GM23338 (cell line): Measurements from ENCODE around the gene LRP1B. TPM values are rescaled to one million over a fixed set of nuclear protein-coding genes. Genes with fewer than 3 reads are reported as not detected.

Source experiments
- ATAC-seq: fragments of 200-7000 bp; cut with Tn5 transposase; 3 replicates; pipeline ENCODE4 v1.9.1; 2020
- DNase-seq: peaks from one replicate; pipeline ENCODE4 v3.0.0-alpha.2; 2015; ENCODE audit warnings: low spot score
- H2AFZ ChIP-seq: fragments of 200-600 bp; sonication (generic); 2 replicates; pipeline ENCODE4 v1.8.0; 2016; ENCODE audit warnings: antibody characterized with exemption, mild to moderate bottlenecking, moderate library complexity
- H3F3A ChIP-seq: fragments of 200-600 bp; sonication (generic); replicated peaks from 2 replicates; pipeline ENCODE4 v1.8.0; 2017; ENCODE audit warnings: antibody characterized with exemption, mixed run types, low read depth
- H3K27ac ChIP-seq: fragments of 200-600 bp; sonication (generic); 2 replicates; pipeline ENCODE4 v1.6.1; 2016; ENCODE audit warnings: low read depth
- H3K27me3 ChIP-seq: fragments of 200-600 bp; sonication (generic); 2 replicates; pipeline ENCODE4 v1.8.0; 2016; ENCODE audit warnings: mild to moderate bottlenecking, mixed run types, moderate library complexity; ENCODE audit not compliant: insufficient read depth
- H3K36me3 ChIP-seq: fragments of 200-600 bp; sonication (generic); 2 replicates; pipeline ENCODE4 v1.8.0; 2016; ENCODE audit warnings: mild to moderate bottlenecking; ENCODE audit not compliant: insufficient read depth
- H3K4me1 ChIP-seq: fragments of 200-600 bp; sonication (generic); 2 replicates; pipeline ENCODE4 v1.8.0; 2016; ENCODE audit warnings: mild to moderate bottlenecking, moderate library complexity; ENCODE audit not compliant: insufficient read depth
- H3K4me2 ChIP-seq: fragments of 200-600 bp; sonication (generic); 2 replicates; pipeline ENCODE4 v1.7.1; 2017; ENCODE audit warnings: mixed run types
- H3K4me3 ChIP-seq: fragments of 200-600 bp; sonication (generic); 2 replicates; pipeline ENCODE4 v1.6.1; 2016; ENCODE audit warnings: mixed run types
- H3K79me2 ChIP-seq: fragments of 200-600 bp; sonication (generic); replicated peaks from 2 replicates; pipeline ENCODE4 v1.8.0; 2017; ENCODE audit warnings: mild to moderate bottlenecking; ENCODE audit not compliant: insufficient read depth
- H3K9me2 ChIP-seq: fragments of 200-600 bp; sonication (generic); 2 replicates; pipeline ENCODE4 v1.8.0; 2017; ENCODE audit not compliant: insufficient read depth
- H4K20me1 ChIP-seq: fragments of 200-600 bp; sonication (generic); replicated peaks from 2 replicates; pipeline ENCODE4 v1.8.0; 2017; ENCODE audit warnings: mild to moderate bottlenecking; ENCODE audit not compliant: insufficient read depth
- H3K27ac Mint-ChIP-seq: 2 replicates; pipeline ENCODE4 v1.8.0; 2020; ENCODE audit warnings: inconsistent platforms, mild to moderate bottlenecking, moderate library complexity, mixed read lengths
- H3K27me3 Mint-ChIP-seq: 3 replicates; pipeline ENCODE4 v1.8.0; 2022; ENCODE audit warnings: low read depth, mild to moderate bottlenecking, moderate library complexity, mixed read lengths, inconsistent platforms; ENCODE audit not compliant: insufficient read depth, poor library complexity
- H3K36me3 Mint-ChIP-seq: 3 replicates; pipeline ENCODE4 v1.8.0; 2021; ENCODE audit warnings: low read depth, mild to moderate bottlenecking, inconsistent platforms, moderate library complexity, mixed read lengths
- H3K4me1 Mint-ChIP-seq: 3 replicates; pipeline ENCODE4 v1.8.0; 2020; ENCODE audit warnings: mild to moderate bottlenecking, inconsistent platforms, mixed read lengths
- H3K4me3 Mint-ChIP-seq: 3 replicates; pipeline ENCODE4 v1.8.0; 2021; ENCODE audit warnings: moderate library complexity, mild to moderate bottlenecking, inconsistent platforms, mixed read lengths
- H3K9me3 Mint-ChIP-seq: 3 replicates; pipeline ENCODE4 v1.8.0; 2020; ENCODE audit warnings: moderate library complexity, mild to moderate bottlenecking, inconsistent platforms, mixed read lengths
- CREB1 ChIP-seq: fragments of 250-450 bp; sonication (Bioruptor Pico); IDR thresholded peaks from 2 replicates; pipeline ENCODE4 v1.5.0; 2020; ENCODE audit warnings: low read depth, mild to moderate bottlenecking, moderate library complexity
- EZH2 ChIP-seq: fragments of 200-600 bp; sonication (generic); IDR thresholded peaks from one replicate; pipeline ENCODE4 v1.8.0; 2017; ENCODE audit warnings: antibody characterized with exemption, mild to moderate bottlenecking, low read depth; ENCODE audit not compliant: unreplicated experiment
- EZH2phosphoT487 ChIP-seq: fragments of 200-600 bp; sonication (generic); IDR thresholded peaks from one replicate; pipeline ENCODE4 v1.8.1; 2018; ENCODE audit warnings: antibody characterized with exemption; ENCODE audit not compliant: unreplicated experiment
- JUNB ChIP-seq: IDR thresholded peaks from one replicate; pipeline ENCODE4 v1.6.1; 2016; ENCODE audit warnings: antibody characterized with exemption; ENCODE audit not compliant: unreplicated experiment
- NANOG ChIP-seq: IDR thresholded peaks from 2 replicates; pipeline ENCODE4 v1.6.1; 2016; ENCODE audit warnings: antibody characterized with exemption, borderline replicate concordance
- POLR2AphosphoS5 ChIP-seq: IDR thresholded peaks from 2 replicates; pipeline ENCODE4 v1.6.1; 2016; ENCODE audit warnings: antibody characterized with exemption, low read depth
- REST ChIP-seq: IDR thresholded peaks from one replicate; pipeline ENCODE4 v1.6.1; 2018; ENCODE audit warnings: antibody characterized with exemption; ENCODE audit not compliant: unreplicated experiment
- STAT1 ChIP-seq: IDR thresholded peaks from one replicate; pipeline ENCODE4 v1.6.1; 2016; ENCODE audit warnings: antibody characterized with exemption; ENCODE audit not compliant: unreplicated experiment
- ZNF114 ChIP-seq: fragments of 250-450 bp; sonication (Bioruptor Pico); IDR thresholded peaks from 2 replicates; pipeline ENCODE4 v1.5.0; 2020; ENCODE audit warnings: mild to moderate bottlenecking, moderate library complexity
- ZNF331 ChIP-seq: fragments of 250-450 bp; sonication (Bioruptor Pico); IDR thresholded peaks from 2 replicates; pipeline ENCODE4 v1.5.0; 2020; ENCODE audit warnings: low read depth, mild to moderate bottlenecking, moderate library complexity
- ZNF462 ChIP-seq: fragments of 250-450 bp; sonication (Bioruptor Pico); IDR thresholded peaks from 2 replicates; pipeline ENCODE4 v1.5.0; 2020; ENCODE audit warnings: mild to moderate bottlenecking, moderate library complexity
- polyA plus RNA-seq: library from polyadenylated mRNA; unstranded; fragments of >200 nt; fragmentation: Nextera tagmentation; extraction: Ambion mirVana; gene quantifications from 2 replicates; pipeline ENCODE4 v1.2.1, GENCODE V29; 2016
- total RNA-seq: library from RNA; depleted of rRNA; stranded (reverse); fragments of >200 nt; shearing (Covaris generic); gene quantifications from 2 replicates; pipeline ENCODE4 v1.2.3, GENCODE V29; 2014
- TF ChIP-seq, protein P1 (sequence below), 2 experiments: fragments of 200-600 bp in 1 of 2; sonication (generic) in 1 of 2; conservative IDR thresholded peaks; 2 replicates each; pipeline versions ENCODE4 v1.5.1 to v1.6.1; 2016 to 2017; ENCODE audit warnings: antibody characterized with exemption in 2 of 2, low read depth in 2 of 2, mild to moderate bottlenecking in 2 of 2, moderate library complexity in 1 of 2
- TF ChIP-seq, protein P2 (sequence below): IDR thresholded peaks from 2 replicates; pipeline ENCODE4 v1.6.1; 2016; ENCODE audit warnings: antibody characterized with exemption

LRP1B gene
- total and polyA plus RNA-seq, 2 experiments from 2014 or later: 0.15 to 0.97 TPM

GRCh38 chr2:141654311-141654710 lies 476.5 kb downstream of the LRP1B start:
- Histone ChIP-seq H4K20me1 (no peaks in the 10 kb centered on the region), H3K4me1 (no peaks in the 10 kb centered on the region), H2AFZ (no peak overlapping the region), H3K9me2 (peaks cover 7% of the 10 kb centered on the region; the same call in 1 of the 2 replicates), H3K79me2 (no peaks in the 10 kb centered on the region), H3K27me3 (no peaks in the 10 kb centered on the region), H3K4me3 (no peak overlapping the region), H3K36me3 (no peaks in the 10 kb centered on the region), H3F3A (no peaks in the 10 kb centered on the region), H3K4me2 (no peak overlapping the region), H3K27ac (no peak overlapping the region)
- no peak for TF ChIP-seq ZNF114
- no peak for TF ChIP-seq CREB1 (CRISPR knock-in tag)
- no peak for TF ChIP-seq JUNB
- no peak for TF ChIP-seq EZH2phosphoT487
- TF ChIP-seq, protein P1, sequence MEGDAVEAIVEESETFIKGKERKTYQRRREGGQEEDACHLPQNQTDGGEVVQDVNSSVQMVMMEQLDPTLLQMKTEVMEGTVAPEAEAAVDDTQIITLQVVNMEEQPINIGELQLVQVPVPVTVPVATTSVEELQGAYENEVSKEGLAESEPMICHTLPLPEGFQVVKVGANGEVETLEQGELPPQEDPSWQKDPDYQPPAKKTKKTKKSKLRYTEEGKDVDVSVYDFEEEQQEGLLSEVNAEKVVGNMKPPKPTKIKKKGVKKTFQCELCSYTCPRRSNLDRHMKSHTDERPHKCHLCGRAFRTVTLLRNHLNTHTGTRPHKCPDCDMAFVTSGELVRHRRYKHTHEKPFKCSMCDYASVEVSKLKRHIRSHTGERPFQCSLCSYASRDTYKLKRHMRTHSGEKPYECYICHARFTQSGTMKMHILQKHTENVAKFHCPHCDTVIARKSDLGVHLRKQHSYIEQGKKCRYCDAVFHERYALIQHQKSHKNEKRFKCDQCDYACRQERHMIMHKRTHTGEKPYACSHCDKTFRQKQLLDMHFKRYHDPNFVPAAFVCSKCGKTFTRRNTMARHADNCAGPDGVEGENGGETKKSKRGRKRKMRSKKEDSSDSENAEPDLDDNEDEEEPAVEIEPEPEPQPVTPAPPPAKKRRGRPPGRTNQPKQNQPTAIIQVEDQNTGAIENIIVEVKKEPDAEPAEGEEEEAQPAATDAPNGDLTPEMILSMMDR (conservative IDR thresholded peaks at IDR 0.05; ENCODE audit: low read depth in 2 of 2): no peak
- no peak for TF ChIP-seq EZH2
- TF ChIP-seq, protein P2, sequence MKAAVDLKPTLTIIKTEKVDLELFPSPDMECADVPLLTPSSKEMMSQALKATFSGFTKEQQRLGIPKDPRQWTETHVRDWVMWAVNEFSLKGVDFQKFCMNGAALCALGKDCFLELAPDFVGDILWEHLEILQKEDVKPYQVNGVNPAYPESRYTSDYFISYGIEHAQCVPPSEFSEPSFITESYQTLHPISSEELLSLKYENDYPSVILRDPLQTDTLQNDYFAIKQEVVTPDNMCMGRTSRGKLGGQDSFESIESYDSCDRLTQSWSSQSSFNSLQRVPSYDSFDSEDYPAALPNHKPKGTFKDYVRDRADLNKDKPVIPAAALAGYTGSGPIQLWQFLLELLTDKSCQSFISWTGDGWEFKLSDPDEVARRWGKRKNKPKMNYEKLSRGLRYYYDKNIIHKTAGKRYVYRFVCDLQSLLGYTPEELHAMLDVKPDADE: no peak
- no peak for TF ChIP-seq STAT1
- TF ChIP-seq NANOG: no peak
- no peak for TF ChIP-seq REST
- TF ChIP-seq ZNF331 (CRISPR knock-in tag): no peak
- TF ChIP-seq POLR2AphosphoS5: no peak
- no peak for TF ChIP-seq ZNF462 (CRISPR knock-in tag)
- ATAC-seq (no peak), DNase-seq (no peak)
- Mint-ChIP-seq H3K4me3 (no peak overlapping the region), H3K27ac (no peak overlapping the region), H3K4me1 (no peaks in the 10 kb centered on the region; the same call in 2 of the 3 replicates), H3K27me3 (no peaks in the 10 kb centered on the region), H3K36me3 (no peaks in the 10 kb centered on the region; the same call in 2 of the 3 replicates), H3K9me3 (no peaks in the 10 kb centered on the region)
